CD4-positive, CD25-positive, alpha-beta regulatory T cell (primary cell): ENCODE results near the gene MATN4. TPM values are rescaled to one million over a fixed set of nuclear protein-coding genes. Genes with fewer than 3 reads are reported as not detected.

Experiments used
- ATAC-seq, 2 donors: fragments of 150-1000 bp; cut with Tn5 transposase; one replicate each; pipeline ENCODE4 v1.10.0; 2021; ENCODE audit warnings: low read depth in 2 of 2, moderate number of reproducible peaks in 2 of 2, moderate library complexity in 1 of 2
- DNase-seq, 3 donors: peaks; one replicate each; pipeline versions ENCODE4 v3.0.0 to v3.0.0-alpha.2; 2012 to 2022; ENCODE audit warnings: mixed read lengths in 1 of 3
- H3K27ac ChIP-seq: one replicate; pipeline ENCODE4 v1.7.0; 2013; ENCODE audit warnings: mild to moderate bottlenecking, low read length; ENCODE audit not compliant: insufficient read depth, poor library complexity, severe bottlenecking
- H3K27me3 ChIP-seq: one replicate; pipeline ENCODE4 v1.7.0; 2013; ENCODE audit warnings: low read length; ENCODE audit not compliant: control insufficient read depth, insufficient read depth
- H3K36me3 ChIP-seq: one replicate; pipeline ENCODE4 v1.7.0; 2013; ENCODE audit warnings: mild to moderate bottlenecking, low read length, moderate library complexity; ENCODE audit not compliant: control insufficient read depth, insufficient read depth
- H3K4me1 ChIP-seq: 2 replicates; pipeline ENCODE4 v1.7.0; 2013; ENCODE audit warnings: mild to moderate bottlenecking, low read length; ENCODE audit not compliant: insufficient read depth, control insufficient read depth, poor library complexity, severe bottlenecking
- H3K4me3 ChIP-seq: one replicate; pipeline ENCODE4 v1.7.0; 2013; ENCODE audit warnings: low read depth, mild to moderate bottlenecking, low read length, moderate library complexity
- H3K9me3 ChIP-seq, 2 experiments: 1 replicate in 1 of 2; 2 replicates in 1 of 2; pipeline ENCODE4 v1.7.0; 2013; ENCODE audit warnings: low read length in 2 of 2, mild to moderate bottlenecking in 1 of 2, moderate library complexity in 1 of 2; ENCODE audit not compliant: control insufficient read depth in 2 of 2
- H3K27ac Mint-ChIP-seq, 3 donors: one replicate each; pipeline ENCODE4 v1.8.0; 2020 to 2022; ENCODE audit warnings: mild to moderate bottlenecking in 3 of 3, mixed read lengths in 3 of 3, moderate library complexity in 2 of 3
- H3K27me3 Mint-ChIP-seq: one replicate; pipeline ENCODE4 v1.8.0; 2022; ENCODE audit warnings: mild to moderate bottlenecking, mixed read lengths
- H3K36me3 Mint-ChIP-seq: one replicate; pipeline ENCODE4 v1.8.0; 2020; ENCODE audit warnings: mixed read lengths
- H3K4me1 Mint-ChIP-seq, 4 donors: one replicate each; pipeline ENCODE4 v1.8.0; 2020 to 2022; ENCODE audit warnings: mixed read lengths in 4 of 4, mild to moderate bottlenecking in 1 of 4
- H3K4me3 Mint-ChIP-seq, 4 donors: one replicate each; pipeline ENCODE4 v1.8.0; 2020 to 2022; ENCODE audit warnings: mild to moderate bottlenecking in 4 of 4, mixed read lengths in 4 of 4, moderate library complexity in 3 of 4
- H3K9me3 Mint-ChIP-seq, 7 donors: one replicate each; pipeline ENCODE4 v1.8.0; 2020 to 2022; ENCODE audit warnings: mixed read lengths in 7 of 7, mild to moderate bottlenecking in 3 of 7, moderate library complexity in 2 of 7
- polyA plus RNA-seq, 4 donors: library from polyadenylated mRNA; unstranded; fragments of 300-500 nt; fragmentation: Illumina TruSeq; gene quantifications; one replicate each; pipeline ENCODE4 v1.2.3, GENCODE V29; 2021
- total RNA-seq: library from RNA; stranded (reverse); gene quantifications from one replicate; pipeline ENCODE4 v1.2.3, GENCODE V29; 2022

Gene MATN4
- total and polyA plus RNA-seq, 5 donors from 2014 or later, result 0.10 TPM; not detected in 4

DNA sequence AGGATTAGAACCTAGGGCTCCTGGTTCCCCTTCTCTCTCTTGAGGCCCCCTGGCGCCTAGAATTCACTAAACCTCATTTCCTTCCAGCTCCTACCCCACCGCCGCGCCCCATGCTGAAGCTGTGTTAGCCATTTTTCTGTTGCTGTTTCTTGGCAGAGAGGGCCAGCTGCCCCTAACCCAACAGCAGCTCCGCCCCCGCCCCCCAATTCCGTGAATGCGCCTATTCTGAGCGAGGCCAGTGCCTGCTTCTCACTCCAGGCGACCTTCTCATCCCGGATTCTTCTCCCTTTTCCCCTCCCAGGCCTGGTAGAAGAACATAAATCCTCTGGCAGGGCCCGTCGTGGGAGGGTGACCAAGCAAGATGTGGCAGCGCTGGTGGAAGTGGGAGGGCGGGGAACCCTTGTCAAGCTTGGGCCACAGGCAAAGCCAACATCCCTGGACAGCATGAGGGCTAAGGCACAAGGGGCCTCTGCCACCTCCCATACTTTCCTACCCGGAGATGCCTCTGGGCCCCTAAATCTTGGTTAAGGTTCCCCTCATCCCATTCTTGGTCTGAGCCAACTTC lies 941 bp downstream of the MATN4 start:
- DNase-seq (no peak), ATAC-seq (no peak)
- H3K27me3 Mint-ChIP-seq, result peaks cover 42% of the 10 kb centered on the region
- H3K4me3 Mint-ChIP-seq, result no peak overlapping the region
- Histone ChIP-seq H3K36me3 (no peaks in the 10 kb centered on the region), H3K27me3 (no peaks in the 10 kb centered on the region), H3K4me1 (peaks cover 7% of the 10 kb centered on the region), H3K4me3 (no peak overlapping the region), H3K27ac (no peak overlapping the region), H3K9me3 (no peaks in the 10 kb centered on the region)
- peaks cover 1 to 10% (median 5%) of the 10 kb centered on the region in 4 donors for H3K4me1 Mint-ChIP-seq
- peak overlapping the region in 1 of 3 donors; percentile 44 for H3K27ac Mint-ChIP-seq
- peaks cover 8% of the 10 kb centered on the region for H3K36me3 Mint-ChIP-seq
- H3K9me3 Mint-ChIP-seq, result peaks cover 0 to 2% (median 0%) of the 10 kb centered on the region in 7 donors

DNA sequence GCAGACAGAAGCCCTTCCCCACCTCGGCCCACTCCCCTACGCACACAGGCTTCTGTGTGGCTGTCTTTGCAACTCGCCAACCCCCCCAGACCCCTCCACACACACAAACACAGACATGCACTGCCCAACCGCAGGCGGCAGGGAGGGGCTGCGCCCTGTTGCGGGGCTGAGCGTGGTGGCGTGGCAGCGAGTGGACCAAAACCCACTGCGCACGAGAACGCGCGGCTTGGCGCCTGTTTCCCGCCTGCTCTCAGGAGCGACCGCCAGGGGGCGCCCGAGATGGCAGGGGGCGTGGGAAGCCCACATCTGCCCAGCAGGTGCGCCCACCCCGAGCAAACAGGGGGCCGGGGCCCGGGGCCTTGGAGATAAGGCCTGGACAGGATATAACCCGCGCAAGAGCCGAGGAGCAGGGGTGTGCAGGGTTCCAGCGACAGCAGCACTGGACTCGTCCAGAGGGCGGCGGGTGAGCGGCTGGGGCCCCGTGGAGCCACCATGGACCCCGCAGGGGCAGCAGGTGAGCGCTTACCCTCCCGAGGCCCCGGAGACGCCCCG lies 1.6 kb downstream of the MATN4 start, which contains the start of gene RBPJL:
Gene RBPJL, plus strand, starts transcription at position 410 of the 552 bp plus-strand sequence. Its CDS starts 83 bp downstream, at position 493.
- Histone ChIP-seq H3K4me1 (peaks cover 2% of the 10 kb centered on the region), H3K27me3 (no peaks in the 10 kb centered on the region), H3K27ac (no peak within 1 kb of the TSS), H3K9me3 (no peaks in the 10 kb centered on the region), H3K36me3 (no peaks in the 10 kb centered on the region), H3K4me3 (no peak within 1 kb of the TSS)
- H3K4me1 Mint-ChIP-seq, result peaks cover 4 to 16% (median 8%) of the 10 kb centered on the region in 4 donors
- H3K9me3 Mint-ChIP-seq, result peaks cover 0 to 2% (median 0%) of the 10 kb centered on the region in 7 donors
- peak; percentile 22 to 35 (median 30) for DNase-seq
- H3K27ac Mint-ChIP-seq, result peak within 1 kb of the TSS in 1 of 3 donors; percentile 44
- ATAC-seq, result peak in 1 of 2 donors; percentile 14
- no peak within 1 kb of the TSS for H3K4me3 Mint-ChIP-seq
- peaks cover 41% of the 10 kb centered on the region for H3K27me3 Mint-ChIP-seq
- peaks cover 8% of the 10 kb centered on the region for H3K36me3 Mint-ChIP-seq

- H3K27ac ChIP-seq, result no peak overlapping the region
- H3K4me3 ChIP-seq, result no peak overlapping the region
- Mint-ChIP-seq H3K36me3 (peaks cover 4% of the 10 kb centered on the region), H3K4me1 (peaks cover 4 to 12% (median 6%) of the 10 kb centered on the region in 4 donors), H3K9me3 (peaks cover 0 to 2% (median 0%) of the 10 kb centered on the region in 7 donors), H3K4me3 (no peak overlapping the region), H3K27ac (no peak overlapping the region), H3K27me3 (peaks cover 33% of the 10 kb centered on the region)
- no peaks in the 10 kb centered on the region for H3K36me3 ChIP-seq
- no peaks in the 10 kb centered on the region for H3K9me3 ChIP-seq
- H3K4me1 ChIP-seq, result no peaks in the 10 kb centered on the region
- no peak for ATAC-seq
- no peaks in the 10 kb centered on the region for H3K27me3 ChIP-seq
- DNase-seq, result no peak
Measured at GRCh38 chr20:45305262-45305661, 2.8 kb downstream of the MATN4 start.

DNA sequence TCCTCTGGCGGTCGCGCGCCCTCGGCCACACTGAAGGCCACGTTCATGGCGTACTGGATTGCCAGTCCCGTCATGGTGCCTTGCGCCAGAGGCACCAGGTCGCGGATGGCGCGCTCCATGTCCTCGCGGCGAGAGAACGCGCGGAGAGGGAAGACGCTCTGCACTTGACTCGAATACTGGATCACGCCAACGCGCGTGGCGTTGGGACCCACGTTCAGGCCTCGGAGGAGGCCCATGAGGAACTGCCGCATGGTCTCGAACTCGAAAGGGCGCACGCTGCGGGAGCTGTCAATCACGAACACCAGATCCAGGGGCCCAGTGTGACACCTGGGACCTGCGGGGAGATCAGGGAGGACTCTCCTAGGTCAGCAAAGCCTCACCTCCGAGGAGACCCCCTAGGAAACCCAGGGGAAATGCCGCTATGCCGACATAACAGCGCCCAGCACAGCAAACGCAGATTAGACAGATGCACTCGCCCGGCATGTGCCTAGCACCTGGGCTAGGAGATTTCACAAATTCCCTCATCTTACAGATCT lies 3.6 kb downstream of the MATN4 start:
- no peak for DNase-seq
- peaks cover 28% of the 10 kb centered on the region for H3K27me3 Mint-ChIP-seq
- peaks cover 4 to 12% (median 6%) of the 10 kb centered on the region in 4 donors for H3K4me1 Mint-ChIP-seq
- H3K27me3 ChIP-seq, result no peaks in the 10 kb centered on the region
- H3K4me1 ChIP-seq, result no peaks in the 10 kb centered on the region
- no peak for ATAC-seq
- H3K4me3 ChIP-seq, result no peak overlapping the region
- no peak overlapping the region for H3K27ac Mint-ChIP-seq
- H3K36me3 ChIP-seq, result no peaks in the 10 kb centered on the region
- no peak overlapping the region for H3K4me3 Mint-ChIP-seq
- no peaks in the 10 kb centered on the region for H3K36me3 Mint-ChIP-seq
- no peak overlapping the region for H3K27ac ChIP-seq
- H3K9me3 ChIP-seq, result no peaks in the 10 kb centered on the region
- no peaks in the 10 kb centered on the region for H3K9me3 Mint-ChIP-seq

GRCh38 chr20:45303586-45304463 lies 4.3 kb downstream of the MATN4 start:
- no peaks in the 10 kb centered on the region for H3K36me3 ChIP-seq
- Mint-ChIP-seq H3K27ac (no peak overlapping the region), H3K9me3 (no peaks in the 10 kb centered on the region), H3K27me3 (peaks cover 21% of the 10 kb centered on the region), H3K4me3 (no peak overlapping the region), H3K36me3 (no peaks in the 10 kb centered on the region), H3K4me1 (peaks cover 4 to 12% (median 6%) of the 10 kb centered on the region in 4 donors)
- ATAC-seq (no peak), DNase-seq (no peak)
- no peak overlapping the region for H3K4me3 ChIP-seq
- no peak overlapping the region for H3K27ac ChIP-seq
- H3K4me1 ChIP-seq, result no peaks in the 10 kb centered on the region
- H3K27me3 ChIP-seq, result no peaks in the 10 kb centered on the region
- no peaks in the 10 kb centered on the region for H3K9me3 ChIP-seq

- DNase-seq (no peak), ATAC-seq (no peak)
- Histone ChIP-seq H3K27me3 (no peaks in the 10 kb centered on the region), H3K4me1 (no peaks in the 10 kb centered on the region), H3K27ac (no peak overlapping the region), H3K9me3 (no peaks in the 10 kb centered on the region), H3K4me3 (no peak overlapping the region), H3K36me3 (no peaks in the 10 kb centered on the region)
- Mint-ChIP-seq H3K9me3 (peaks cover 0 to 1% (median 0%) of the 10 kb centered on the region in 7 donors), H3K4me3 (no peak overlapping the region), H3K4me1 (peaks cover 2 to 12% (median 6%) of the 10 kb centered on the region in 4 donors), H3K36me3 (no peaks in the 10 kb centered on the region), H3K27me3 (peaks cover 17% of the 10 kb centered on the region), H3K27ac (peak overlapping the region in 1 of 3 donors; percentile 5)
Measured at GRCh38 chr20:45301824-45302271, 6.3 kb downstream of the MATN4 start.

DNA sequence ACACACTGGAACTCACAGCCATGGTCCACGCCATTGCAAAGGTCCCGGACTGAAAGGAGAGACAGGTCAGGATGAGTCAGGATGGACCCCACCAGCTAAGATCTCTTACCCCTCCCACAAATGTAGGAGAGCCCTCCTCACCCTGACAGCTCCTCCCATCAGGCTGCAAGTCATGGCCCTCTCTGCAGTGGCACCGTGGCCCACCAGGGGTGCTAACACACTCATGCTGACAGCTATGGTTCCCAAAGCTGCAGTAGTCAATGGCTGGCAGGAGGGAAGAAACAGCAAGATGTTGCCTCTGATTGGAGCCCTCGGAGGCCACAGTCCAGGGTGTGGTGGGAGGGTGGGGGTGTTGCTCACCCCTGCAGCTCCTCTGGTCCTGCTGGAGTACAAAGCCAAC lies 7.1 kb downstream of the MATN4 start:
- Mint-ChIP-seq H3K4me1 (peaks cover 2 to 12% (median 6%) of the 10 kb centered on the region in 4 donors), H3K27ac (no peak overlapping the region)

More for the DNA sequence above, 7.1 kb downstream of the MATN4 start:
- no peaks in the 10 kb centered on the region for H3K36me3 ChIP-seq
- no peaks in the 10 kb centered on the region for H3K9me3 ChIP-seq
- H3K27me3 ChIP-seq, result no peaks in the 10 kb centered on the region
- peak in 1 of 3 donors; percentile 58 for DNase-seq
- Mint-ChIP-seq H3K27me3 (peaks cover 14% of the 10 kb centered on the region), H3K9me3 (peaks cover 0 to 1% (median 0%) of the 10 kb centered on the region in 7 donors), H3K4me3 (no peak overlapping the region), H3K36me3 (no peaks in the 10 kb centered on the region)
- H3K4me3 ChIP-seq, result no peak overlapping the region
- no peak overlapping the region for H3K27ac ChIP-seq
- no peaks in the 10 kb centered on the region for H3K4me1 ChIP-seq
- ATAC-seq, result peak in 1 of 2 donors; percentile 48
